HG03039 (cell line): Measurements from ENCODE around the gene MED12L.
"Not testable (repeated sequence)": the region's sequence is repeated elsewhere in the genome, so short reads cannot be mapped to it uniquely, and the experiment has no call there.

Experiments used
- ATAC-seq: cut with Tn5 transposase; IDR thresholded peaks from one replicate; pipeline ENCODE4 v1.9.1; 2021; ENCODE audit warnings: mild to moderate bottlenecking, moderate library complexity; ENCODE audit not compliant: unreplicated experiment

MED12L gene

GRCh38 chr3:151085227-151085888 lies at the start of gene MED12L:
Gene MED12L, plus strand, starts transcription at chr3:151085664. Its CDS starts 1,263 bp downstream, at chr3:151086927.
- peak; percentile 76 for ATAC-seq

GRCh38 chr3:151037746-151038477 lies 47.6 kb upstream of the MED12L start:
- no peak for ATAC-seq

- ATAC-seq: no peak
Observed at GRCh38 chr3:151044706-151045105, 40.8 kb upstream of the MED12L start.

- ATAC-seq: no peak
Observed at GRCh38 chr3:151047636-151048035, 37.8 kb upstream of the MED12L start.

- no peak for ATAC-seq
Observed at GRCh38 chr3:151051533-151051932, 33.9 kb upstream of the MED12L start.

GRCh38 chr3:151052346-151052745 lies 33.1 kb upstream of the MED12L start:
- no peak for ATAC-seq

GRCh38 chr3:151052756-151053155 lies 32.7 kb upstream of the MED12L start:
- no peak for ATAC-seq

GRCh38 chr3:151058740-151059139 lies 26.7 kb upstream of the MED12L start:
- no peak for ATAC-seq

- no peak for ATAC-seq
Observed at GRCh38 chr3:151062611-151063010, 22.9 kb upstream of the MED12L start.

- ATAC-seq: no peak
Observed at GRCh38 chr3:151067158-151067557, 18.3 kb upstream of the MED12L start.

- not testable (repeated sequence) for ATAC-seq
Observed at GRCh38 chr3:151072842-151073241, 12.6 kb upstream of the MED12L start.

GRCh38 chr3:151074256-151074655 lies 11.2 kb upstream of the MED12L start:
- ATAC-seq: no peak

- ATAC-seq: no peak
Observed at GRCh38 chr3:151075869-151076562, 9.4 kb upstream of the MED12L start.

GRCh38 chr3:151076626-151077025 lies 8.8 kb upstream of the MED12L start:
- ATAC-seq: no peak

GRCh38 chr3:151081082-151081481 lies 4.4 kb upstream of the MED12L start:
- ATAC-seq: not testable (repeated sequence)

GRCh38 chr3:151082880-151083838 lies 2.3 kb upstream of the MED12L start:
- ATAC-seq: no peak

GRCh38 chr3:151084893-151085226 lies 604 bp upstream of the MED12L start:
- ATAC-seq: no peak

- ATAC-seq: peak; percentile 12
Observed at GRCh38 chr3:151085889-151086483, 522 bp downstream of the MED12L start.

- peak; percentile 58 for ATAC-seq
Observed at GRCh38 chr3:151086484-151087456, 1.3 kb downstream of the MED12L start.
